GM23248 (cell line): ENCODE results near the gene USP34.

Experiments
- EZH2 ChIP-seq: fragments of 200-600 bp; sonication (generic); IDR thresholded peaks from 2 replicates; pipeline ENCODE4 v1.6.1; 2018; ENCODE audit warnings: antibody characterized with exemption, mild to moderate bottlenecking; ENCODE audit not compliant: insufficient read depth, poor library complexity, severe bottlenecking
- EZH2phosphoT487 ChIP-seq: fragments of 200-600 bp; sonication (generic); IDR thresholded peaks from 2 replicates; pipeline ENCODE4 v1.6.1; 2018; ENCODE audit warnings: antibody characterized with exemption, moderate library complexity, mild to moderate bottlenecking, low read depth; ENCODE audit not compliant: insufficient read depth

- TF ChIP-seq EZH2 (no peak), EZH2phosphoT487 (no peak)
Observed at GRCh38 chr2:61327173-61327572, 143.7 kb downstream of the USP34 start.
